Kidney (tissue), 22 donors: ENCODE data around the gene NXF3. TPM values are rescaled to one million over a fixed set of nuclear protein-coding genes. Genes with fewer than 3 reads are reported as not detected.
"Not testable (repeated sequence)": the region's sequence is repeated elsewhere in the genome, so short reads cannot be mapped to it uniquely, and the experiment has no call there.

ENCODE experiments used
- DNase-seq, 5 donors: peaks; one replicate each; pipeline ENCODE4 v3.0.0-alpha.2; 2013 to 2020
- FAIRE-seq: peaks from 2 replicates; lab custom pipeline; 2012; peaks lifted over from hg19 to GRCh38; lab: Jason Lieb, UNC
- H3K27ac ChIP-seq, 2 donors: one replicate each; pipeline ENCODE4 v1.7.0; 2013; ENCODE audit warnings: low read depth in 2 of 2, low read length in 2 of 2, inconsistent platforms in 1 of 2
- H3K27me3 ChIP-seq: one replicate; pipeline ENCODE4 v1.7.1; 2013; ENCODE audit warnings: low read length, inconsistent platforms; ENCODE audit not compliant: control insufficient read depth, insufficient read depth
- H3K36me3 ChIP-seq, 3 donors: one replicate each; pipeline versions ENCODE4 v1.7.0 to v1.7.1; 2013; ENCODE audit warnings: low read length in 3 of 3, control low read depth in 1 of 3, inconsistent platforms in 1 of 3; ENCODE audit not compliant: insufficient read depth in 3 of 3, control insufficient read depth in 2 of 3
- H3K4me1 ChIP-seq, 3 donors: one replicate each; pipeline versions ENCODE4 v1.7.0 to v1.7.1; 2013; ENCODE audit warnings: low read length in 3 of 3, inconsistent platforms in 1 of 3, low read depth in 1 of 3; ENCODE audit not compliant: control insufficient read depth in 2 of 3, insufficient read depth in 2 of 3
- H3K4me3 ChIP-seq, 3 donors: one replicate each; pipeline versions ENCODE4 v1.7.0 to v1.8.1; 2013; ENCODE audit warnings: low read length in 3 of 3, control low read depth in 1 of 3, inconsistent platforms in 1 of 3
- H3K9ac ChIP-seq, 3 donors: one replicate each; pipeline versions ENCODE4 v1.7.0 to v1.7.1; 2013; ENCODE audit warnings: low read length in 3 of 3, control low read depth in 1 of 3, inconsistent platforms in 1 of 3
- H3K9me3 ChIP-seq, 3 donors: one replicate each; pipeline versions ENCODE4 v1.7.0 to v1.7.1; 2013; ENCODE audit warnings: low read length in 3 of 3, control low read depth in 1 of 3, inconsistent platforms in 1 of 3; ENCODE audit not compliant: control insufficient read depth in 2 of 3, insufficient read depth in 1 of 3
- intact Hi-C: fragments of 100-400 bp; cut with DNase I; formaldehyde crosslinking; loops from one replicate; pipeline ENCODE4 v1.11.1; 2022
- long read RNA-seq, 10 donors: library from polyadenylated mRNA in 1 of 10; unstranded in 1 of 10; transcript quantifications; one replicate each; pipeline ENCODE4 v2.0.0 and lab custom pipeline, GENCODE V29; 2021 to 2026
- polyA plus RNA-seq: library from polyadenylated mRNA; stranded (reverse); fragments of 350-450 nt; fragmentation: Illumina TruSeq; extraction: RNeasy Lipid Tissue Mini Kit (QIAGEN cat#74804); gene quantifications from one replicate; pipeline ENCODE4 v1.2.3, GENCODE V29; 2014; ENCODE audit warnings: low read depth, low replicate concordance; ENCODE audit not compliant: insufficient read depth
- total RNA-seq: library from RNA; stranded (reverse); fragmentation: NEBNext Ultra II Directional; extraction: Animal tissue kit (Norgen Biotek cat#: 25700); gene quantifications from one replicate; pipeline ENCODE4 v1.2.1, GENCODE V29; 2021
- TF ChIP-seq, protein P1 (sequence below): IDR thresholded peaks from 3 replicates; pipeline ENCODE4 v1.5.1; 2012; ENCODE audit warnings: mild to moderate bottlenecking, moderate library complexity, borderline replicate concordance; ENCODE audit not compliant: insufficient read depth; ENCODE audit errors: extremely low read depth
- donor health status: control.
- donor health status: control.
- donor health status: control.
- donor health status: control.
- donor health status: control.
- donor health status: DM: yes; HTN: yes; CAD: no.
- donor health status: Normal renal cell carcinoma (clear cell type).

Gene NXF3, protein sequence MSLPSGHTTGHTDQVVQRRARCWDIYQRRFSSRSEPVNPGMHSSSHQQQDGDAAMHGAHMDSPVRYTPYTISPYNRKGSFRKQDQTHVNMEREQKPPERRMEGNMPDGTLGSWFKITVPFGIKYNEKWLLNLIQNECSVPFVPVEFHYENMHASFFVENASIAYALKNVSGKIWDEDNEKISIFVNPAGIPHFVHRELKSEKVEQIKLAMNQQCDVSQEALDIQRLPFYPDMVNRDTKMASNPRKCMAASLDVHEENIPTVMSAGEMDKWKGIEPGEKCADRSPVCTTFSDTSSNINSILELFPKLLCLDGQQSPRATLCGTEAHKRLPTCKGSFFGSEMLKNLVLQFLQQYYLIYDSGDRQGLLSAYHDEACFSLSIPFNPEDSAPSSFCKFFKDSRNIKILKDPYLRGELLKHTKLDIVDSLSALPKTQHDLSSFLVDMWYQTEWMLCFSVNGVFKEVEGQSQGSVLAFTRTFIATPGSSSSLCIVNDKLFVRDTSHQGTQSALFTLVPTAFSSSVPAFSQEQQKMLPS
- total RNA-seq (1.8 TPM), polyA plus RNA-seq (2.7 TPM)
- long read RNA-seq, donor 1, partial matches to known transcripts = 98 of 112 reads
- long read RNA-seq, donor 1, other reads (novel, unspliced or antisense) = 14 of 112 reads
- long read RNA-seq, donor 2, partial matches to known transcripts = 10 of 10 reads
- long read RNA-seq, donor 2, other reads (novel, unspliced or antisense) = 0 of 10 reads
- long read RNA-seq, donor 3 = 0 reads
- long read RNA-seq, donor 4, partial matches to known transcripts = 137 of 137 reads
- long read RNA-seq, donor 4, other reads (novel, unspliced or antisense) = 0 of 137 reads
- long read RNA-seq, donor 5 = 0 reads
- long read RNA-seq, donor 6 = 0 reads
- long read RNA-seq, donor 7, partial matches to known transcripts = 0 of 1 reads
- long read RNA-seq, donor 7, other reads (novel, unspliced or antisense) = 1 of 1 reads
- long read RNA-seq, donor 8 = 0 reads
- long read RNA-seq, donor 9, partial matches to known transcripts = 188 of 188 reads
- long read RNA-seq, donor 9, other reads (novel, unspliced or antisense) = 0 of 188 reads
- long read RNA-seq, donor 10, partial matches to known transcripts = 25 of 25 reads
- long read RNA-seq, donor 10, other reads (novel, unspliced or antisense) = 0 of 25 reads

DNA sequence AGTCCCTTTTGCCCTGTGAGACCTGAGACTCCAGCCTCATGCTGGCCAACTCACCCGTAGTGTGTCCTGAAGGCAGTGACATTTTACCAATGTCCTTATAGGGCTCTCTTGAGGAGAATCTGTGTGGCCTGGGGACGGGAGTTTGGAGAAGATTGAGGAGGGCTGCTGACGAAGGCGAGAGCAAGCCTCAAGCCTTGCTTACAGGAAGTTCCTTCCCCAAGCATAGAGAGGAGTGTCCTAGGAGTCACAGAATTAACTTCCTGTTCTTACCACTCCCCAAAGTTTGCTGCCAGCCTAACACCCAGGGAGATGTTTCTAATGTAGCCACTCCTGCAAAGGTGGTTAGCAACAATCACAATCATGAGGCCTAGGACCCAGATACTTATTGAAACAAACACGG lies at the start of gene NXF3:
Gene NXF3, minus strand, starts transcription at position 202 of the 400 bp plus-strand sequence. Its CDS starts 120 bp downstream, at position 82.
- Histone ChIP-seq H3K36me3 (no peaks in the 10 kb centered on the region), H3K9me3 (no peaks in the 10 kb centered on the region), H3K4me3 (no peak within 1 kb of the TSS), H3K27me3 (no peaks in the 10 kb centered on the region), H3K27ac (no peak within 1 kb of the TSS), H3K9ac (no peak within 1 kb of the TSS), H3K4me1 (no peaks in the 10 kb centered on the region)
- intact Hi-C loops = no loop called here
- no peak for FAIRE-seq
- no peak for DNase-seq
- TF ChIP-seq, protein P1, sequence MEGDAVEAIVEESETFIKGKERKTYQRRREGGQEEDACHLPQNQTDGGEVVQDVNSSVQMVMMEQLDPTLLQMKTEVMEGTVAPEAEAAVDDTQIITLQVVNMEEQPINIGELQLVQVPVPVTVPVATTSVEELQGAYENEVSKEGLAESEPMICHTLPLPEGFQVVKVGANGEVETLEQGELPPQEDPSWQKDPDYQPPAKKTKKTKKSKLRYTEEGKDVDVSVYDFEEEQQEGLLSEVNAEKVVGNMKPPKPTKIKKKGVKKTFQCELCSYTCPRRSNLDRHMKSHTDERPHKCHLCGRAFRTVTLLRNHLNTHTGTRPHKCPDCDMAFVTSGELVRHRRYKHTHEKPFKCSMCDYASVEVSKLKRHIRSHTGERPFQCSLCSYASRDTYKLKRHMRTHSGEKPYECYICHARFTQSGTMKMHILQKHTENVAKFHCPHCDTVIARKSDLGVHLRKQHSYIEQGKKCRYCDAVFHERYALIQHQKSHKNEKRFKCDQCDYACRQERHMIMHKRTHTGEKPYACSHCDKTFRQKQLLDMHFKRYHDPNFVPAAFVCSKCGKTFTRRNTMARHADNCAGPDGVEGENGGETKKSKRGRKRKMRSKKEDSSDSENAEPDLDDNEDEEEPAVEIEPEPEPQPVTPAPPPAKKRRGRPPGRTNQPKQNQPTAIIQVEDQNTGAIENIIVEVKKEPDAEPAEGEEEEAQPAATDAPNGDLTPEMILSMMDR = no peak

DNA sequence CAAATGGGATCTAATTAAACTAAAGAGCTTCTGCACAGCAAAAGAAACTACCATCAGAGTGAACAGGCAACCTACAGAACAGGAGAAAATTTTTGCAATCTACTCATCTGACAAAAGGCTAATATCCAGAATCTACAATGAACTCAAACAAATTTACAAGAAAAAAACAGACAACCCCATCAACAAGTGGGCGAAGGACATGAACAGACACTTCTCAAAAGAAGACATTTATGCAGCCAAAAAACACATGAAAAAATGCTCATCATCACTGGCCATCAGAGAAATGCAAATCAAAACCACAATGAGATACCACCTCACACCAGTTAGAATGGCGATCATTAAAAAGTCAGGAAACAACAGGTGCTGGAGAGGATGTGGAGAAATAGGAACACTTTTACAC lies 43.6 kb upstream of the NXF3 start:
- H3K4me1 ChIP-seq, H3K4me3 ChIP-seq, H3K9me3 ChIP-seq, H3K9ac ChIP-seq, DNase-seq, H3K27me3 ChIP-seq, FAIRE-seq, intact Hi-C loops, H3K36me3 ChIP-seq, H3K27ac ChIP-seq: not testable (repeated sequence)

DNA sequence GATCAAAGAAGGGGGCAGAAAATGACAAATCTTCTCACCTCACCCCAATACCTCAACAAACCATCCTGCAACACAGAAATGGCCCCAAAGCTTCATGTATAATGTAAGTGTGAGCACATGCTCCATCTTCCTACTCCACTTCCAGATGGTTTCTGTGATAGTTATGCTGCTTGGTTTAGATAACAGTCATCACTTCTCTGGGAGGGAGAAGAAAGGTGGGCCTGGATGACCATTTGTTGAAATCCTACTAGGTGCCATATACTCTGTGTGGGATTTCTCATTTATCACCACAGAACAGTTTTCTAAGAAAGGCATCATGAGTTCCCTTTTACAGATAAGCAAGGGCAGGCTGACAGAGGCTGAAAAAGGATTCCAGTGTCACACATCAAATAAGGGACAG lies 31.3 kb upstream of the NXF3 start:
- Histone ChIP-seq H3K4me3 (no peak overlapping the region), H3K27me3 (no peaks in the 10 kb centered on the region), H3K4me1 (no peaks in the 10 kb centered on the region), H3K9ac (no peak overlapping the region), H3K9me3 (no peaks in the 10 kb centered on the region), H3K27ac (no peak overlapping the region), H3K36me3 (no peaks in the 10 kb centered on the region)
- TF ChIP-seq, protein P1 = no peak
- intact Hi-C loops = no loop called here
- no peak for FAIRE-seq
- DNase-seq = no peak
